ENCODE results near the gene TRAPPC3L. TPM values are rescaled to one million over a fixed set of nuclear protein-coding genes. Genes with fewer than 3 reads are reported as not detected.

The TRAPPC3L gene
- total RNA-seq, 1 experiment from 2014 or later: not detected

DNA sequence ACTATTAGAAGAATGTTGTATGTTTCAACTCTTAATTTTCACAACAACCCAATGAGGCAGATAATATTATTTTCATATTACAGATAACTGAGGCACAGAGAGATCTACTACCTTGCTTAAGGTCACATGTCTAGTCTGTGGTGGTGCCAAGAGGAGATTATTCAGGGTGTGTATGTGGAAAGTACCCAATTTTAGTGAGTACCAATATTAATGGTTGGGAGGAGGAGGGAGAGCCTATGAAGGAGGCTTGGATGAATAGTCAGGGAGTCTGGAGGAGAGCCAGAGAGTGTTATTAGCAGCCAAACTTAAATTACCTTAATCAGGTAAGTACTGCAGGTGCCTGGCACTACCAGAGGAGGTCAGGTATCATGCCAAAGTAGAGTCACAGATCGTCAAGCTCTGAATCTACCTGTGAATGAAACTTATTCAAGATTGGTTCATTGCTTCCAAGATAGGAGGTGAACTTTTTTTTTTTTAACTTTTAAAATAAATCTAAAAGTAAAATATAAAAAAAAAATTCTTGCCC, 95.2 kb downstream of the TRAPPC3L start:
- H3K4me1 ChIP-seq (ENCODE audit: insufficient read depth, low read length): no peaks in the 10 kb centered on the region
- DNase-seq: no peak
- WGBS (ENCODE audit: extremely low coverage, insufficient read length, low lambda C conversion rate): no CpG with 5 or more reads among the region's 1 CpG
- H3K18ac ChIP-seq (ENCODE audit: insufficient read length, low read depth, low read length): no peak overlapping the region
- H2BK15ac ChIP-seq (ENCODE audit: low read depth, low read length): no peak overlapping the region
- H3K4me2 ChIP-seq (ENCODE audit: insufficient read depth, insufficient read length, low read length): no peak overlapping the region
- H4K91ac ChIP-seq (ENCODE audit: insufficient read length, low read depth, low read length): no peak overlapping the region
- no peak for TF ChIP-seq CTCF (conservative IDR thresholded peaks at IDR 0.05)
- H3K56ac ChIP-seq (ENCODE audit: insufficient read length, low read depth, low read length): no peak overlapping the region
- H3K79me1 ChIP-seq (ENCODE audit: insufficient read depth, low read depth, low read length, poor library complexity, severe bottlenecking): no peaks in the 10 kb centered on the region
- Mint-ChIP-seq H3K4me3 (no peak overlapping the region), H3K9me3 (no peaks in the 10 kb centered on the region), H3K36me3 (ENCODE audit: insufficient read depth in 1 of 3, low read depth in 3 of 3) (no peaks in the 10 kb centered on the region), H3K4me1 (peaks cover 2 to 4% of the 10 kb centered on the region in 2 experiments; a peak in 2 of 4 replicates), H3K27ac (no peak overlapping the region), H3K27me3 (ENCODE audit: low read depth) (no peaks in the 10 kb centered on the region; the same call in 1 of the 2 replicates)
- no peak overlapping the region for H4K8ac ChIP-seq (replicated peaks; ENCODE audit: insufficient read length, low read depth, low read length)
- no peaks in the 10 kb centered on the region for H3K79me2 ChIP-seq (ENCODE audit: insufficient read depth, low read length)
- no peak overlapping the region for H4K5ac ChIP-seq (ENCODE audit: insufficient read length, low read depth, low read length)
- H2BK20ac ChIP-seq (ENCODE audit: low read depth, low read length, poor library complexity, severe bottlenecking): no peak overlapping the region
- no peak overlapping the region for H2BK120ac ChIP-seq (ENCODE audit: low read depth, low read length, poor library complexity, severe bottlenecking)
- H3K14ac ChIP-seq (ENCODE audit: insufficient read depth, low read length): no peak overlapping the region
- H3K23me2 ChIP-seq (ENCODE audit: insufficient read length, low read depth, low read length, poor library complexity, severe bottlenecking): no peaks in the 10 kb centered on the region
- H2BK12ac ChIP-seq (ENCODE audit: insufficient read length, low read depth, low read length): no peak overlapping the region
- H3T11ph ChIP-seq (ENCODE audit: low read length): no peak overlapping the region
- no peak overlapping the region for H3K27ac ChIP-seq (ENCODE audit: insufficient read length, low read depth, low read length)
- H3K9me3 ChIP-seq (ENCODE audit: control insufficient read depth, low read depth, low read length): no peaks in the 10 kb centered on the region
- H3K4ac ChIP-seq (ENCODE audit: low read depth, low read length): no peak overlapping the region
- H2AK5ac ChIP-seq (ENCODE audit: insufficient read length, low read length): no peak overlapping the region
- no peak overlapping the region for H3K23ac ChIP-seq (ENCODE audit: insufficient read length, low read depth, low read length)
- H2AFZ ChIP-seq (ENCODE audit: low read length): no peak overlapping the region
- H4K20me1 ChIP-seq (ENCODE audit: control insufficient read depth, insufficient read depth, insufficient read length): no peaks in the 10 kb centered on the region
- no peak overlapping the region for H3K9ac ChIP-seq (ENCODE audit: extremely low read depth, insufficient read length, low read length)
- H3K27me3 ChIP-seq (ENCODE audit: insufficient read depth, low read length): no peaks in the 10 kb centered on the region
- H2BK5ac ChIP-seq (ENCODE audit: insufficient read length, low read length): no peak overlapping the region

Data from H9 (cell line).